ENCODE measurements around the gene IZUMO2.

GRCh38 chr19:50199259-50199555 is 36.1 kb upstream of the IZUMO2 start:
- no peak for TF ChIP-seq CTCF (IDR thresholded peaks at IDR 0.05; ENCODE audit: poor library complexity)
- no peak for TF ChIP-seq EZH2 (IDR thresholded peaks at IDR 0.05; ENCODE audit: borderline replicate concordance)
- no peak for TF ChIP-seq EZH2phosphoT487 (IDR thresholded peaks at IDR 0.05; ENCODE audit: low read depth, severe bottlenecking, unreplicated experiment)

Data from hepatocyte (in vitro differentiated cells).